ENCODE measurements around the gene FOS. TPM values are rescaled to one million over a fixed set of nuclear protein-coding genes. Genes with fewer than 3 reads are reported as not detected.

The FOS gene
- 100 to 1,000 TPM in 1 of 4 donors, 10 to 100 TPM in 3; 62.2 to 181 (median 88.6) TPM for total RNA-seq

- peak in 3 of 6 experiments; percentile 11 to 25 (median 15) for TF ChIP-seq CTCF (IDR thresholded peaks at IDR 0.05)
- TF ChIP-seq POLR2A (IDR thresholded peaks at IDR 0.05), result peak; percentile 72 to 99 (median 86)
- Histone ChIP-seq H3K4me1 (peaks cover 46 to 87% (median 51%) of the 10 kb centered on the region in 3 donors), H3K27ac (peak within 1 kb of the TSS; percentile 94 to 98 (median 96)), H3K27me3 (no peaks in the 10 kb centered on the region), H3K36me3 (peaks cover 4 to 35% (median 14%) of the 10 kb centered on the region in 3 donors), H3K4me3 (peak within 1 kb of the TSS; percentile 77 to 97 (median 92)), H3K9me3 (no peaks in the 10 kb centered on the region)
- intact Hi-C loops (cut with DNase I), result no loop called here
- DNase-seq, result peak; percentile 89
- WGBS, 2 donors, result 0% methylated on average over 15 to 17 of the region's 69 CpGs
Measured at GRCh38 chr14:75278422-75279152, at the start of gene FOS. Gene FOS (plus strand): TSS chr14:75278828. CDS start chr14:75278983, 155 bp downstream.

GRCh38 chr14:75229661-75230139 lies 48.9 kb upstream of the FOS start:
- Histone ChIP-seq H3K36me3 (no peaks in the 10 kb centered on the region), H3K4me3 (no peak overlapping the region), H3K4me1 (peaks cover 27 to 53% (median 29%) of the 10 kb centered on the region in 3 donors), H3K27ac (peak overlapping the region; percentile 72 to 85 (median 80)), H3K27me3 (no peaks in the 10 kb centered on the region), H3K9me3 (no peaks in the 10 kb centered on the region)
- 59 to 83% methylated on average over 4 of the region's 4 CpGs for WGBS, 2 donors
- no peak for TF ChIP-seq CTCF (IDR thresholded peaks at IDR 0.05)
- TF ChIP-seq POLR2A (IDR thresholded peaks at IDR 0.05), result no peak
- no peak for DNase-seq
- intact Hi-C loops (cut with DNase I), result no loop called here

- 35 to 47% methylated on average over 5 to 6 of the region's 6 CpGs for WGBS, 2 donors
- intact Hi-C loops (cut with DNase I), result no loop called here
- no peak for DNase-seq
- Histone ChIP-seq H3K27ac (peak overlapping the region; percentile 72 to 85 (median 80)), H3K36me3 (no peaks in the 10 kb centered on the region), H3K27me3 (no peaks in the 10 kb centered on the region), H3K4me1 (peaks cover 28 to 57% (median 30%) of the 10 kb centered on the region in 3 donors), H3K4me3 (no peak overlapping the region), H3K9me3 (no peaks in the 10 kb centered on the region)
- TF ChIP-seq CTCF (IDR thresholded peaks at IDR 0.05) (peak in 5 of 6 experiments; percentile 19 to 86 (median 62)), POLR2A (IDR thresholded peaks at IDR 0.05) (no peak)
Measured at GRCh38 chr14:75230140-75230792, 48.4 kb upstream of the FOS start.

- no peak for TF ChIP-seq POLR2A (IDR thresholded peaks at IDR 0.05)
- no peak for TF ChIP-seq CTCF (IDR thresholded peaks at IDR 0.05)
- WGBS, 2 donors, result 47 to 100% methylated on average over 2 of the region's 2 CpGs
- peaks cover 28 to 59% (median 30%) of the 10 kb centered on the region in 3 donors for H3K4me1 ChIP-seq
- no peak for DNase-seq
- no peaks in the 10 kb centered on the region for H3K27me3 ChIP-seq
- H3K4me3 ChIP-seq, result no peak overlapping the region
- intact Hi-C loops (cut with DNase I), result no loop called here
- no peaks in the 10 kb centered on the region for H3K36me3 ChIP-seq
- no peaks in the 10 kb centered on the region for H3K9me3 ChIP-seq
- H3K27ac ChIP-seq, result peak overlapping the region; percentile 39 to 85 (median 75)
Measured at GRCh38 chr14:75231320-75231719, 47.3 kb upstream of the FOS start.

- H3K36me3 ChIP-seq, result no peaks in the 10 kb centered on the region
- DNase-seq, result no peak
- H3K9me3 ChIP-seq, result no peaks in the 10 kb centered on the region
- no peak overlapping the region for H3K27ac ChIP-seq
- intact Hi-C loops (cut with DNase I), result no loop called here
- no peaks in the 10 kb centered on the region for H3K27me3 ChIP-seq
- TF ChIP-seq CTCF (IDR thresholded peaks at IDR 0.05), result no peak
- TF ChIP-seq POLR2A (IDR thresholded peaks at IDR 0.05), result no peak
- H3K4me1 ChIP-seq, result peaks cover 30 to 68% (median 35%) of the 10 kb centered on the region in 3 donors
- no peak overlapping the region for H3K4me3 ChIP-seq
- WGBS, 2 donors, result 84 to 100% methylated on average over 1 of the region's 1 CpG
Measured at GRCh38 chr14:75232191-75232590, 46.4 kb upstream of the FOS start.
